ENCODE measurements around the gene PTPA. TPM values are rescaled to one million over a fixed set of nuclear protein-coding genes. Genes with fewer than 3 reads are reported as not detected.

PTPA gene
- total and polyA plus RNA-seq, 9 of the 15 experiments (the other 6 are each of a cell fraction or from before 2014, with no cell fraction given), result 1.7 to 121 (median 72.6) TPM

DNA sequence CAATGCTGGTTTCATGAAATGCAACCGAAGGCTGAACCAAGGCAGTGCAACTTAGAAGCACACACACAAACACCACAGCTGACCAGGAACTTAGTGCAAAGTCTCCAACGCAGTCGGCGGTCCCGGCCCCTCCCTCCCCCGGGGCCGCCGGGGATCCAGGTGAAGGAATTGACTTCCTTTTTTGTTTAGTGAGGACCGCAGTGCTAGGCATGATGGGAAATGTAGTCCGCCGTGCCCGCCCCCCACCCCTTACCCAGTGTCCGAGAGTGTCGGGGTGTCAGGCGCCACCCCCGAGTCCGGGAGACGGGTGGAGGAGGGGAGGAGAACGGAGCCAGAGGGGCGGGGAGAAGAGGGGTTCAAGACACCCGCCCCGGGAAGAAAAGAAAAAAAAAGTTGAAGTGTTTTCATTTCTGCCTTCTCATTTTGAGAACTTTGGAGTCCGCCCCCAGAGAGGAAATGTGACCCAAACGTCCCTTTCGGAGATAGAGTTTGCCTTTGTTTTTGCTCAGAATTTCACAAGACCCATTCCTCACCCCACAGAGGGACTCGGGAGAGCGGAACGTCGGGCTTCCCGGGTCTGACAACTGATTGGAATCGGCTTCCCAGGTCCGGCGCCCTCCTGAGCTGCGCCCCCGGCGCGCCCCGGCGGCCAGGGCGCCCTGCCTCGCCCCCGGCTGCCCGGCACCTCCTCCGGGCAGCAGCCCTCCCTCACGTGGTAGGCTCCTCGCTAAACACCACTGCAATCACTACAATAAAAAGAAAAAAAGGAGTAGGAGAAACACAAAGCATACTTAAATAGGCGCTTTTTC lies 64.8 kb downstream of the PTPA start (continued):
- TF ChIP-seq, protein P1, sequence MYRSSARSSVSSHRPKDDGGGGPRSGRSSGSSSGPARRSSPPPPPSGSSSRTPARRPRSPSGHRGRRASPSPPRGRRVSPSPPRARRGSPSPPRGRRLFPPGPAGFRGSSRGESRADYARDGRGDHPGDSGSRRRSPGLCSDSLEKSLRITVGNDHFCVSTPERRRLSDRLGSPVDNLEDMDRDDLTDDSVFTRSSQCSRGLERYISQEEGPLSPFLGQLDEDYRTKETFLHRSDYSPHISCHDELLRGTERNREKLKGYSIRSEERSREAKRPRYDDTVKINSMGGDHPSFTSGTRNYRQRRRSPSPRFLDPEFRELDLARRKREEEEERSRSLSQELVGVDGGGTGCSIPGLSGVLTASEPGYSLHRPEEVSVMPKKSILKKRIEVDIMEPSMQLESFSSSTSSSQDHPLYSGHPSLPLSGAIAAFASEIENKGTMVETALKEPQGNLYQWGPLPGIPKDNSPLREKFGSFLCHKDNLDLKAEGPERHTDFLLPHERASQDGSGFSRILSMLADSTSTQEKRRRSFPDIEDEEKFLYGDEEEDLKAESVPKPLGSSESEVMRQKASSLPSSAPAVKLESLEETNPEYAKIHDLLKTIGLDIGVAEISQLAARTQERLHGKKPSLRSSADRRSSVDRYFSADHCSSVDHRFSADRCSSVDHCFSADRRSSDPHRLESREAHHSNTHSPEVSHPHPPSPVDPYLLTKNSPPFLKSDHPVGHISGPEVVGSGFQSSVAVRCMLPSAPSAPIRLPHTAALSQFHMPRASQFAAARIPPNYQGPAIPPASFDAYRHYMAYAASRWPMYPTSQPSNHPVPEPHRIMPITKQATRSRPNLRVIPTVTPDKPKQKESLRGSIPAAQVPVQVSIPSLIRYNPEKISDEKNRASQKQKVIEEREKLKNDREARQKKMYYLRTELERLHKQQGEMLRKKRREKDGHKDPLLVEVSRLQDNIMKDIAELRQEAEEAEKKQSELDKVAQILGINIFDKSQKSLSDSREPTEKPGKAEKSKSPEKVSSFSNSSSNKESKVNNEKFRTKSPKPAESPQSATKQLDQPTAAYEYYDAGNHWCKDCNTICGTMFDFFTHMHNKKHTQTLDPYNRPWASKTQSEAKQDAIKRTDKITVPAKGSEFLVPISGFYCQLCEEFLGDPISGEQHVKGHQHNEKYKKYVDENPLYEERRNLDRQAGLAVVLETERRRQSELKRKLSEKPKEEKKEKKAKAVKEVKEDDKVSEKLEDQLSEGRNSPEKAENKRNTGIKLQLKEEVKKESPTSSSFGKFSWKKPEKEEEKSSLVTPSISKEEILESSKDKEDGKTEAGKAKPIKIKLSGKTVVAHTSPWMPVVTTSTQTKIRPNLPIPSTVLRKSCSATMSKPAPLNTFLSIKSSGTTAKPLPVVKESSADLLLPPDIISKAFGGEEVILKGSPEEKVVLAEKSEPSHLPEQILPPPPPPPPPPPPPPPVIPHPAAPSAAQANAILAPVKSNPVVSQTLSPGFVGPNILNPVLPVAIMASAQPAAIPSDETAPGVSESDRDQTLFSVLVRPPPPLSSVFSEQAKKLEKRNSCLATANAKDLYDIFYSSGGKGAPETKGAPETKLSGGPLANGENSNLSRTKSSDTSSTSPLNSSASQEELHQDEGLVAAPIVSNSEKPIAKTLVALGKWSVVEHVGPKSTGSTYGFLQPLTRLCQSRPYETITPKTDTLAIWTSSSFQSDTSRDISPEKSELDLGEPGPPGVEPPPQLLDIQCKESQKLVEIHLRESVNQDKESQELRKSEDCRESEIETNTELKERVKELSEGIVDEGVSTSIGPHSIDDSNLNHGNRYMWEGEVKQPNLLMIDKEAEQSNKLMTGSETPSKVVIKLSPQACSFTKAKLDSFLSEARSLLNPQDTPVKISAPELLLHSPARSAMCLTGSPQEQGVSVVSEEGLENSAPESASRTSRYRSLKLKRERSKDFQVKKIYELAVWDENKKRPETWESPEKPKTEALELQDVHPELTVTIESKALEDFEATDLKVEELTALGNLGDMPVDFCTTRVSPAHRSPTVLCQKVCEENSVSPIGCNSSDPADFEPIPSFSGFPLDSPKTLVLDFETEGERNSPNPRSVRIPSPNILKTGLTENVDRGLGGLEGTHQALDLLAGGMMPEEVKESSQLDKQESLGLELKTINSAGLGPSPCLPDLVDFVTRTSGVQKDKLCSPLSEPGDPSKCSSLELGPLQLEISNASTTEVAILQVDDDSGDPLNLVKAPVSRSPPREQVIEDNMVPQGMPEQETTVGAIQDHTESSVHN (IDR thresholded peaks at IDR 0.05; ENCODE audit: borderline replicate concordance in 1 of 2, low read depth in 1 of 2), result no peak
- TF ChIP-seq, protein P2, sequence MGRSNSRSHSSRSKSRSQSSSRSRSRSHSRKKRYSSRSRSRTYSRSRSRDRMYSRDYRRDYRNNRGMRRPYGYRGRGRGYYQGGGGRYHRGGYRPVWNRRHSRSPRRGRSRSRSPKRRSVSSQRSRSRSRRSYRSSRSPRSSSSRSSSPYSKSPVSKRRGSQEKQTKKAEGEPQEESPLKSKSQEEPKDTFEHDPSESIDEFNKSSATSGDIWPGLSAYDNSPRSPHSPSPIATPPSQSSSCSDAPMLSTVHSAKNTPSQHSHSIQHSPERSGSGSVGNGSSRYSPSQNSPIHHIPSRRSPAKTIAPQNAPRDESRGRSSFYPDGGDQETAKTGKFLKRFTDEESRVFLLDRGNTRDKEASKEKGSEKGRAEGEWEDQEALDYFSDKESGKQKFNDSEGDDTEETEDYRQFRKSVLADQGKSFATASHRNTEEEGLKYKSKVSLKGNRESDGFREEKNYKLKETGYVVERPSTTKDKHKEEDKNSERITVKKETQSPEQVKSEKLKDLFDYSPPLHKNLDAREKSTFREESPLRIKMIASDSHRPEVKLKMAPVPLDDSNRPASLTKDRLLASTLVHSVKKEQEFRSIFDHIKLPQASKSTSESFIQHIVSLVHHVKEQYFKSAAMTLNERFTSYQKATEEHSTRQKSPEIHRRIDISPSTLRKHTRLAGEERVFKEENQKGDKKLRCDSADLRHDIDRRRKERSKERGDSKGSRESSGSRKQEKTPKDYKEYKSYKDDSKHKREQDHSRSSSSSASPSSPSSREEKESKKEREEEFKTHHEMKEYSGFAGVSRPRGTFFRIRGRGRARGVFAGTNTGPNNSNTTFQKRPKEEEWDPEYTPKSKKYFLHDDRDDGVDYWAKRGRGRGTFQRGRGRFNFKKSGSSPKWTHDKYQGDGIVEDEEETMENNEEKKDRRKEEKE (IDR thresholded peaks at IDR 0.05; ENCODE audit: borderline replicate concordance in 1 of 2, control insufficient read depth in 1 of 2, low read depth in 2 of 2, low read length in 1 of 2), result no peak
- TF ChIP-seq EHMT2 (IDR thresholded peaks at IDR 0.05) (no peak), RBFOX2 (IDR thresholded peaks at IDR 0.05; ENCODE audit: low read depth, low read length) (peak; percentile 69), ELF1 (tag; IDR thresholded peaks at IDR 0.05) (peak; percentile 79), ARID1B (IDR thresholded peaks at IDR 0.05) (peak; percentile 9; the same call in 1 of the 2 replicates), LEF1 (IDR thresholded peaks at IDR 0.05) (no peak), SAP30 (IDR thresholded peaks at IDR 0.05; ENCODE audit: borderline replicate concordance, insufficient read depth, low read depth, low read length, poor library complexity, severe bottlenecking) (no peak), ZNF134 (CRISPR knock-in tag; conservative IDR thresholded peaks at IDR 0.05) (peak; percentile 73), TCFL5 (CRISPR knock-in tag; conservative IDR thresholded peaks at IDR 0.05) (no peak), GATAD2A (IDR thresholded peaks at IDR 0.05) (0 out of 2 replicates have a peak, but pooled peaks have one; percentile 53), ZSCAN29 (IDR thresholded peaks at IDR 0.05) (no peak)
- TF ChIP-seq, protein P3, sequence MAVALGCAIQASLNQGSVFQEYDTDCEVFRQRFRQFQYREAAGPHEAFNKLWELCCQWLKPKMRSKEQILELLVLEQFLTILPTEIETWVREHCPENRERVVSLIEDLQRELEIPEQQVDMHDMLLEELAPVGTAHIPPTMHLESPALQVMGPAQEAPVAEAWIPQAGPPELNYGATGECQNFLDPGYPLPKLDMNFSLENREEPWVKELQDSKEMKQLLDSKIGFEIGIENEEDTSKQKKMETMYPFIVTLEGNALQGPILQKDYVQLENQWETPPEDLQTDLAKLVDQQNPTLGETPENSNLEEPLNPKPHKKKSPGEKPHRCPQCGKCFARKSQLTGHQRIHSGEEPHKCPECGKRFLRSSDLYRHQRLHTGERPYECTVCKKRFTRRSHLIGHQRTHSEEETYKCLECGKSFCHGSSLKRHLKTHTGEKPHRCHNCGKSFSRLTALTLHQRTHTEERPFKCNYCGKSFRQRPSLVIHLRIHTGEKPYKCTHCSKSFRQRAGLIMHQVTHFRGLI (CRISPR knock-in tag; IDR thresholded peaks at IDR 0.05), result no peak
